Muscle layer of colon (tissue), 2 donors: ENCODE measurements around the gene TRPM3.
A peak's percentile ranks its signal among the peaks of the same experiment; 100 is the strongest.

Source experiments
- H3K27ac ChIP-seq: one replicate; pipeline ENCODE4 v1.7.0; 2013; ENCODE audit warnings: low read depth, mild to moderate bottlenecking, low read length, moderate library complexity
- H3K27me3 ChIP-seq, 2 donors: one replicate each; pipeline ENCODE4 v1.7.0; 2013; ENCODE audit warnings: low read length in 2 of 2, mild to moderate bottlenecking in 2 of 2; ENCODE audit not compliant: insufficient read depth in 2 of 2, control insufficient read depth in 1 of 2
- H3K36me3 ChIP-seq: one replicate; pipeline ENCODE4 v1.7.0; 2013; ENCODE audit warnings: mild to moderate bottlenecking, low read length; ENCODE audit not compliant: insufficient read depth
- H3K4me1 ChIP-seq: one replicate; pipeline ENCODE4 v1.7.0; 2013; ENCODE audit warnings: mild to moderate bottlenecking, low read length; ENCODE audit not compliant: insufficient read depth
- H3K4me3 ChIP-seq, 2 donors: one replicate each; pipeline ENCODE4 v1.7.0; 2013; ENCODE audit warnings: low read length in 2 of 2, low read depth in 1 of 2, mild to moderate bottlenecking in 1 of 2, moderate library complexity in 1 of 2
- H3K9ac ChIP-seq: one replicate; pipeline ENCODE4 v1.7.0; 2013; ENCODE audit warnings: low read length
- H3K9me3 ChIP-seq: one replicate; pipeline ENCODE4 v1.7.0; 2013; ENCODE audit warnings: mild to moderate bottlenecking, low read length
- donor health status: abdominal sarcoma.
- donor health status: Adenocarcinoma of cecum.

TRPM3 gene

GRCh38 chr9:70588381-70588780 is 533.0 kb downstream of the TRPM3 start:
- no peaks in the 10 kb centered on the region for H3K27me3 ChIP-seq
- H3K27ac ChIP-seq: peak overlapping the region; percentile 86
- no peak overlapping the region for H3K4me3 ChIP-seq
- H3K9me3 ChIP-seq: no peaks in the 10 kb centered on the region
- H3K36me3 ChIP-seq: no peaks in the 10 kb centered on the region
- H3K4me1 ChIP-seq: peaks cover 60% of the 10 kb centered on the region
- H3K9ac ChIP-seq: no peak overlapping the region

- peak overlapping the region; percentile 8 for H3K9ac ChIP-seq
- H3K27me3 ChIP-seq: no peaks in the 10 kb centered on the region
- H3K4me1 ChIP-seq: peaks cover 60% of the 10 kb centered on the region
These were observed 534.2 kb downstream of the TRPM3 start for GRCh38 chr9:70587201-70587600.

GRCh38 chr9:70586476-70586875 is 534.9 kb downstream of the TRPM3 start:
- Histone ChIP-seq H3K27ac (peak overlapping the region; percentile 76), H3K27me3 (no peaks in the 10 kb centered on the region), H3K4me1 (peaks cover 60% of the 10 kb centered on the region), H3K9ac (peak overlapping the region; percentile 8), H3K9me3 (no peaks in the 10 kb centered on the region), H3K36me3 (no peaks in the 10 kb centered on the region), H3K4me3 (no peak overlapping the region)

More at GRCh38 chr9:70587201-70587600, 534.2 kb downstream of the TRPM3 start:
- H3K36me3 ChIP-seq: no peaks in the 10 kb centered on the region
- peak overlapping the region; percentile 76 for H3K27ac ChIP-seq
- H3K4me3 ChIP-seq: no peak overlapping the region
- no peaks in the 10 kb centered on the region for H3K9me3 ChIP-seq

GRCh38 chr9:70581955-70582350 is 539.5 kb downstream of the TRPM3 start:
- Histone ChIP-seq H3K4me3 (no peak overlapping the region), H3K27ac (no peak overlapping the region), H3K36me3 (no peaks in the 10 kb centered on the region), H3K9ac (no peak overlapping the region), H3K27me3 (no peaks in the 10 kb centered on the region), H3K4me1 (peaks cover 19% of the 10 kb centered on the region), H3K9me3 (no peaks in the 10 kb centered on the region)

GRCh38 chr9:70581214-70581954 is 540.0 kb downstream of the TRPM3 start:
- no peaks in the 10 kb centered on the region for H3K27me3 ChIP-seq
- H3K4me1 ChIP-seq: peaks cover 14% of the 10 kb centered on the region
- no peaks in the 10 kb centered on the region for H3K9me3 ChIP-seq
- no peak overlapping the region for H3K4me3 ChIP-seq
- no peak overlapping the region for H3K9ac ChIP-seq
- H3K27ac ChIP-seq: no peak overlapping the region
- H3K36me3 ChIP-seq: no peaks in the 10 kb centered on the region

- Histone ChIP-seq H3K36me3 (no peaks in the 10 kb centered on the region), H3K4me3 (no peak overlapping the region), H3K9ac (no peak overlapping the region), H3K4me1 (peaks cover 7% of the 10 kb centered on the region), H3K27ac (no peak overlapping the region), H3K27me3 (no peaks in the 10 kb centered on the region), H3K9me3 (no peaks in the 10 kb centered on the region)
These were observed 540.7 kb downstream of the TRPM3 start for GRCh38 chr9:70580606-70581195.

- no peak overlapping the region for H3K9ac ChIP-seq
- H3K4me3 ChIP-seq: no peak overlapping the region
- H3K27ac ChIP-seq: no peak overlapping the region
- no peaks in the 10 kb centered on the region for H3K9me3 ChIP-seq
- H3K4me1 ChIP-seq: peaks cover 5% of the 10 kb centered on the region
- H3K36me3 ChIP-seq: no peaks in the 10 kb centered on the region
- H3K27me3 ChIP-seq: no peaks in the 10 kb centered on the region
These were observed 541.7 kb downstream of the TRPM3 start for GRCh38 chr9:70579686-70580085.

- Histone ChIP-seq H3K36me3 (no peaks in the 10 kb centered on the region), H3K27ac (no peak overlapping the region), H3K4me3 (no peak overlapping the region), H3K9ac (no peak overlapping the region), H3K9me3 (no peaks in the 10 kb centered on the region), H3K27me3 (no peaks in the 10 kb centered on the region), H3K4me1 (peaks cover 14% of the 10 kb centered on the region)
These were observed 542.7 kb downstream of the TRPM3 start for GRCh38 chr9:70578720-70579119.

GRCh38 chr9:70577671-70578070 is 543.8 kb downstream of the TRPM3 start:
- H3K27ac ChIP-seq: no peak overlapping the region
- H3K4me3 ChIP-seq: no peak overlapping the region
- no peaks in the 10 kb centered on the region for H3K9me3 ChIP-seq
- H3K9ac ChIP-seq: no peak overlapping the region
- H3K4me1 ChIP-seq: peaks cover 19% of the 10 kb centered on the region
- no peaks in the 10 kb centered on the region for H3K36me3 ChIP-seq
- no peaks in the 10 kb centered on the region for H3K27me3 ChIP-seq

GRCh38 chr9:70576116-70576515 is 545.3 kb downstream of the TRPM3 start:
- Histone ChIP-seq H3K4me1 (peaks cover 19% of the 10 kb centered on the region), H3K27ac (no peak overlapping the region), H3K9ac (no peak overlapping the region), H3K4me3 (no peak overlapping the region), H3K36me3 (no peaks in the 10 kb centered on the region), H3K9me3 (no peaks in the 10 kb centered on the region), H3K27me3 (no peaks in the 10 kb centered on the region)

- peak overlapping the region; percentile 43 for H3K27ac ChIP-seq
- peaks cover 22% of the 10 kb centered on the region for H3K4me1 ChIP-seq
- H3K4me3 ChIP-seq: no peak overlapping the region
- no peaks in the 10 kb centered on the region for H3K36me3 ChIP-seq
- no peak overlapping the region for H3K9ac ChIP-seq
- no peaks in the 10 kb centered on the region for H3K27me3 ChIP-seq
- H3K9me3 ChIP-seq: no peaks in the 10 kb centered on the region
These were observed 547.1 kb downstream of the TRPM3 start for GRCh38 chr9:70574151-70574837.
